GM13977 (cell line): Measurements from ENCODE around the gene IRF8.
A peak's percentile ranks its signal among the peaks of the same experiment; 100 is the strongest.

Experiments used
- DNase-seq: peaks from one replicate; pipeline ENCODE4 v3.0.0; 2012; ENCODE audit warnings: low spot score
- in situ Hi-C: fragments of 300-500 bp; cut with MboI; formaldehyde crosslinking; loops from one replicate; pipeline ENCODE4 v1.12.0; 2022; ENCODE audit warnings: low sequenced_read_pairs, low pct_unique_long_range_greater_than_20kb, mixed read lengths, inconsistent platforms; ENCODE audit not compliant: unreplicated experiment
- TF ChIP-seq, protein P1 (sequence below): IDR thresholded peaks from 2 replicates; pipeline ENCODE4 v1.5.1; 2012; ENCODE audit warnings: mild to moderate bottlenecking, control low read depth; ENCODE audit not compliant: insufficient read depth; ENCODE audit errors: extremely low read depth, missing control alignments

The IRF8 gene

DNA sequence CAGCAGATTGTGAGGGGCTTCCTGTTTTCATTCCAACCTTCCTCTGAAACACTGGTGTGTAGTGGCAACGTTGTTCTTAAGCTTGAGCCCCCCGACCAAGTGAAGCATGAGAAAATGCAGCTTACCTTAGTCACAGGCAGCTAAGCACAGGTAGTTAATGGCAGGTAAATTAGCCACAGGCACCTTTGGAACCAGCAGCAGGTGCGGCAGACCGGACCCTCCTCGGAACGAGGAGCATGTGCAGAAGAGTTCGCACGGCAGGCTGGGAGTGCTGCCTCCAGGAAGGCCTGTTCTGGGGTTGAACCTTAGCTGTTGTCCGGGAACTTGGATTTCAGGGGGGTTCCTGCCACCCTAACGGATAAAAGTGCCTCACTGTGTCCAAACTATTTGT lies 7.2 kb upstream of the IRF8 start:
- in situ Hi-C loops: no loop called here
- DNase-seq: no peak
- TF ChIP-seq, protein P1, sequence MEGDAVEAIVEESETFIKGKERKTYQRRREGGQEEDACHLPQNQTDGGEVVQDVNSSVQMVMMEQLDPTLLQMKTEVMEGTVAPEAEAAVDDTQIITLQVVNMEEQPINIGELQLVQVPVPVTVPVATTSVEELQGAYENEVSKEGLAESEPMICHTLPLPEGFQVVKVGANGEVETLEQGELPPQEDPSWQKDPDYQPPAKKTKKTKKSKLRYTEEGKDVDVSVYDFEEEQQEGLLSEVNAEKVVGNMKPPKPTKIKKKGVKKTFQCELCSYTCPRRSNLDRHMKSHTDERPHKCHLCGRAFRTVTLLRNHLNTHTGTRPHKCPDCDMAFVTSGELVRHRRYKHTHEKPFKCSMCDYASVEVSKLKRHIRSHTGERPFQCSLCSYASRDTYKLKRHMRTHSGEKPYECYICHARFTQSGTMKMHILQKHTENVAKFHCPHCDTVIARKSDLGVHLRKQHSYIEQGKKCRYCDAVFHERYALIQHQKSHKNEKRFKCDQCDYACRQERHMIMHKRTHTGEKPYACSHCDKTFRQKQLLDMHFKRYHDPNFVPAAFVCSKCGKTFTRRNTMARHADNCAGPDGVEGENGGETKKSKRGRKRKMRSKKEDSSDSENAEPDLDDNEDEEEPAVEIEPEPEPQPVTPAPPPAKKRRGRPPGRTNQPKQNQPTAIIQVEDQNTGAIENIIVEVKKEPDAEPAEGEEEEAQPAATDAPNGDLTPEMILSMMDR: no peak

DNA sequence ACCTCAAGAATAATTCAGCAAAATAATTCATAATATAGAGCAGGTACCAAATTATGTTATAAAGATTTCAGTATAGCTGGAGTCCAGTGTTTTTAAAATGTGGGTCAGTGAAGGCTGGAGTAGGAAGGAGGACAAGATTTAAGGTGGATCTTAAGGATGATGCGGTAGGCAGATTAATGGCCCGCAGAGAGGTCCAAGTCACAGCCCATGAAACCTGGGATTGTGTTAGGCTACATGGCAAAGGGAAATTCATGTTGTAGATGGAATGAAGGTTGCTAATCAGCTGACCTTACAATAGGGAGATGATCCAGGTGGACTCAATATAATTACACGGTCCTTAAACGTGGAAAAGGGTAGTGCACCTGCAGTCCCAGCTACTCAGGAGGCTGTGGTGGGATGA lies 6.2 kb upstream of the IRF8 start:
- DNase-seq: no peak
- TF ChIP-seq, protein P1: no peak
- in situ Hi-C loops: no loop called here

DNA sequence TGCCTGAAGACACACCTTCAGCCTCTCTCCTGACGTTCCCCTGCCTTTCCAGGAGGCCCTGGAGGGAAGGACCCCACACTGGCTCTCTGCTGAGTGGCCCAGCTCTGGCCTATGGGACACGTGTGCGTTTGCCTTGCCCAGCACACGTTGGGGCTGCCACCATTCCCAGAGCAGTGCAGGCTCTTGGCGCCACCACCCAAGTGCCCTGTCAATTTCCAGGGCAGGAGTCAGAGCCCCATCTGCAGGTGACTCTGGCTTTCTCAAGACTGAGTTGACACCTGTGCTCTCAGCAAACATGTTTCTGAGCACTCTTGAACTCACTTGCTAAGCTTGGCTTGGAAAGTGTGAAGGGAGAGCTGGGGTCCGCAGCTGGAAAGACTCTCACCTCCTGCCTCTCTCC lies 4.7 kb upstream of the IRF8 start:
- no peak for DNase-seq
- in situ Hi-C loops: no loop called here
- TF ChIP-seq, protein P1: peak; percentile 59

DNA sequence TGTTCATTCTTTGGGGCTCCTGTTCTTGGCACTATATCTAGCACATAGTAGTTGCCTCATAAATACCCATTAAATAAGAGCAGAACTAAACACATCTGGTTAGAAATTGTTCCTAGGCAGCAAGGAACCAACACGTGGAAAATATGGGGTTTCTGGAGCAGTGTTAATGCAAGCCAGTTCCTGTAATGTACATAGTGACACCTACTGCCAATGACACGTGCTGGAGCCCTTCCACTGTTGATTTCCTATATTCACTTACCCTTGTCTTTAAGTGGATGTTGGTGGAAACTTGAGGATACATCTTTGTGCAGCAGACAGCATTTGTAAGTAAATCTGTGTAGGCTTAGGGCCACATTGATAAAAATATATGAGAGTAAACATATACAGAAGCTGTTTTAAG lies 1.6 kb upstream of the IRF8 start:
- DNase-seq: no peak
- in situ Hi-C loops: no loop called here
- TF ChIP-seq, protein P1: peak; percentile 57

DNA sequence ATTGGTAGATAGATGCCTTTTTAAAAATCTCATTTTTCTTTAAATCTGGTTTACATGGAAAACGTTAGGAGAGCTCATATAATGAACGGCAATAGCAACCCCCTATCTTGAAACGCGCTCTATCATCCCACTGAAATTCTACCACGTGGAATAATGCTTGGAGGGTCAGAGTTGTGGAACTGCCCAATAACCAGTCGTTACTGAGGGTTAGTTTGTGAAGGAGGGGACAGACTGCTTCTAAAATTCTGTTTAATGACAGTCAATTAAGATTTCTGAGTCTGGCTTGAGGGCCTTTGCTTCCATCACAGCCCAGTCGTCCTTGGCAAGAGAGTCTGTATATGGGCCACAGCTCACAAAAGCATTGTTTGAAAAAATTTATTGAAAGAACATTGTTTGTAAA lies 482 bp downstream of the IRF8 start:
- in situ Hi-C loops: no loop called here

DNA sequence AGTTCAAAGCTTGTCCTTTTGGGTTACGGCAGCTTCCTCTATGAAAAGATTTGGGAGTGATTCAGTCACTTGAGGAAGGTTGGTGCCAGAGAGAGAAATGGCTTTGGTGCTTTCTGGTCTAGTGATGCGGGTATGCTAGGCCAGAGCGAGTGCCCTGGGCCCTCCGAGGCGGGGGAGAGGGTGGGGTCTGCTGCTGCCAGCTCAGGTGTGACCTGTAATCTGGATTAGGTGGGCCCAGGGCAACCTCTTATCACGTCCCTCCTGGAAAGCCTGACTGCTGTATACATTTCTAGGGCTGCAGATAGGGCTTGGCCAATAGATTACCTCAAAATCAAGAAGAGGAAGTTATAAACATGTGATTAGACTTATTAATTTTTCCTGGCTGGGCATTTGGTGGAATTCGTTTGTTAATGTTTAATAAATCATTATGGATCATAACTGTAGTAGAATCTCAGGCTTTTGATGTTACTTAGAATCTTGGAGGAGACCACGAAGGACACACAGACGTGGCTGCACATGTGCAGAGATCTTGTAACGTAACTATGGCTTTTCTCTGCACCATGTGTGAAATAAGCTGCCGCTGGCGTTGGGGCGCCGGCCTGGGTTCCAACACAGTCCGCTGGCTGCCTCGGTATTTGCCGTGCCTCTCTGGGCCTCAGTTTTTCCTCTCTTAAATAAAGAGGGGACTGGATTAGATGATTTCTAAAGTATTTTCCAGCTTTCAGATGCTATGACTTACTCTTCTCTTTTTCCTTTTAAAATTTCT lies 1.2 kb downstream of the IRF8 start:
- in situ Hi-C loops: loop anchor here (5.0 kb wide), 1 partner anchor 78 kb away; no protein-coding TSS in a partner anchor
- DNase-seq: peak; percentile 5
- TF ChIP-seq, protein P1: no peak

More for the DNA sequence above, 482 bp downstream of the IRF8 start:
- TF ChIP-seq, protein P1: no peak
- peak; percentile 7 for DNase-seq
